HepG2 (cell line): ENCODE results near the gene RAB34. TPM values are rescaled to one million over a fixed set of nuclear protein-coding genes. Genes with fewer than 3 reads are reported as not detected.

ENCODE experiments used
- ATF2 ChIP-seq: sonication (generic); formaldehyde crosslinking; IDR thresholded peaks from 2 replicates; pipeline ENCODE4 v1.4.0; 2020; ENCODE audit warnings: missing genetic modification reagents
- ATF4 ChIP-seq, 2 experiments: fragments of 450-650 bp in 1 of 2; sonication (generic) in 1 of 2; formaldehyde crosslinking; IDR thresholded peaks; 2 replicates each; pipeline versions ENCODE4 v1.5.0 to v1.8.0; 2020 to 2022; ENCODE audit warnings: mild to moderate bottlenecking in 1 of 2, missing genetic modification reagents in 1 of 2
- CBX1 ChIP-seq: IDR thresholded peaks from one replicate; pipeline ENCODE4 v1.6.1; 2016; ENCODE audit warnings: antibody characterized with exemption, low read depth
- FUBP1 ChIP-seq: sonication (generic); formaldehyde crosslinking; IDR thresholded peaks from 2 replicates; pipeline ENCODE4 v1.5.1; 2020; ENCODE audit warnings: missing genetic modification reagents, mild to moderate bottlenecking, borderline replicate concordance
- HDAC2 ChIP-seq: sonication (generic); formaldehyde crosslinking; IDR thresholded peaks from 2 replicates; pipeline ENCODE4 v1.4.0; 2020; ENCODE audit warnings: missing genetic modification reagents
- HNRNPLL ChIP-seq: fragments of 200-400 bp; formaldehyde crosslinking; IDR thresholded peaks from 2 replicates; pipeline ENCODE4 v1.6.1; 2017; ENCODE audit warnings: mild to moderate bottlenecking, low read depth, low read length; ENCODE audit not compliant: poor library complexity, severe bottlenecking
- JARID2 ChIP-seq: sonication (generic); formaldehyde crosslinking; IDR thresholded peaks from 2 replicates; pipeline ENCODE4 v1.8.1; 2023; ENCODE audit warnings: missing genetic modification reagents, inconsistent platforms; ENCODE audit not compliant: insufficient replicate concordance
- JUND ChIP-seq: sonication (generic); formaldehyde crosslinking; IDR thresholded peaks from 2 replicates; pipeline ENCODE4 v1.8.0; 2022; ENCODE audit warnings: mild to moderate bottlenecking, missing genetic modification reagents
- KLF11 ChIP-seq: IDR thresholded peaks from 2 replicates; pipeline ENCODE4 v1.6.1; 2016; ENCODE audit warnings: missing compliant biosample characterization
- NFIB ChIP-seq: sonication (generic); formaldehyde crosslinking; IDR thresholded peaks from 2 replicates; pipeline ENCODE4 v1.9.0; 2021; ENCODE audit warnings: missing genetic modification reagents, mild to moderate bottlenecking, borderline replicate concordance
- NFIC ChIP-seq: IDR thresholded peaks from 2 replicates; pipeline ENCODE4 v1.6.1; 2012; ENCODE audit warnings: mild to moderate bottlenecking, low read length, inconsistent platforms
- PHF5A ChIP-seq: IDR thresholded peaks from one replicate; pipeline ENCODE4 v1.6.1; 2018; ENCODE audit warnings: low read depth, missing genetic modification reagents; ENCODE audit not compliant: unreplicated experiment
- RARG ChIP-seq: sonication (generic); formaldehyde crosslinking; IDR thresholded peaks from 2 replicates; pipeline ENCODE4 v1.4.0; 2020; ENCODE audit warnings: low read depth, mild to moderate bottlenecking, missing genetic modification reagents
- RBAK ChIP-seq: sonication (generic); formaldehyde crosslinking; IDR thresholded peaks from 2 replicates; pipeline ENCODE4 v1.5.1; 2020; ENCODE audit warnings: mild to moderate bottlenecking, missing genetic modification reagents
- RBFOX2 ChIP-seq: fragments of 200-400 bp; formaldehyde crosslinking; IDR thresholded peaks from 2 replicates; pipeline ENCODE4 v1.6.1; 2017; ENCODE audit warnings: low read depth, mild to moderate bottlenecking, low read length
- TRIM24 ChIP-seq: sonication (generic); formaldehyde crosslinking; IDR thresholded peaks from 2 replicates; pipeline ENCODE4 v1.8.0; 2022; ENCODE audit warnings: mild to moderate bottlenecking, missing genetic modification reagents
- YY1 ChIP-seq: IDR thresholded peaks from 2 replicates; pipeline ENCODE4 v1.6.1; 2011; ENCODE audit warnings: low read length, low read depth, moderate library complexity, mild to moderate bottlenecking; ENCODE audit not compliant: insufficient read depth, insufficient replicate concordance
- ZKSCAN1 ChIP-seq: fragments of 150-350 bp; IDR thresholded peaks from 2 replicates; pipeline ENCODE4 v1.6.1; 2014; ENCODE audit warnings: low read length
- ZNF430 ChIP-seq: sonication (generic); formaldehyde crosslinking; IDR thresholded peaks from 2 replicates; pipeline ENCODE4 v1.9.0; 2021; ENCODE audit warnings: mild to moderate bottlenecking, missing genetic modification reagents
- ZNF431 ChIP-seq: sonication (generic); formaldehyde crosslinking; IDR thresholded peaks from 2 replicates; pipeline ENCODE4 v1.9.0; 2022; ENCODE audit warnings: missing genetic modification reagents, low read depth, mild to moderate bottlenecking, borderline replicate concordance
- ZNF513 ChIP-seq: sonication (generic); formaldehyde crosslinking; conservative IDR thresholded peaks from 2 replicates; pipeline ENCODE4 v1.5.0; 2020; ENCODE audit warnings: missing genetic modification reagents
- ZNF891 ChIP-seq: sonication (generic); formaldehyde crosslinking; IDR thresholded peaks from 2 replicates; pipeline ENCODE4 v1.5.0; 2020; ENCODE audit warnings: mild to moderate bottlenecking, missing genetic modification reagents
- ZSCAN5A ChIP-seq: sonication (generic); formaldehyde crosslinking; IDR thresholded peaks from 2 replicates; pipeline ENCODE4 v1.8.0; 2022; ENCODE audit warnings: mild to moderate bottlenecking, missing genetic modification reagents, borderline replicate concordance
- polyA plus RNA-seq, 8 experiments: library from polyadenylated mRNA; depleted of rRNA in 3 of 8; stranded (reverse) in 7 of 8; unstranded in 1 of 8; fragments of >200 nt; fragmentation: Illumina TruSeq in 4 of 8; extraction: Trizol in 4 of 8; gene quantifications; 2 replicates each; pipeline versions ENCODE4 v1.2.1 to v1.2.3, GENCODE V29; 2011 to 2016; ENCODE audit warnings: low read depth in 4 of 8, missing spikeins in 1 of 8, mixed read lengths in 1 of 8; ENCODE audit not compliant: insufficient read depth in 1 of 8
- total RNA-seq, 5 experiments: library from RNA; depleted of rRNA; stranded (reverse); fragments of >200 nt; fragmentation: Illumina TruSeq; extraction: Trizol; gene quantifications; 2 replicates each; pipeline ENCODE4 v1.2.3, GENCODE V29; 2016; ENCODE audit warnings: low read depth in 1 of 5

RAB34 gene
- total and polyA plus RNA-seq, 2 of the 13 experiments (the other 11 are each of a cell fraction or from before 2014, with no cell fraction given) = 0.49 TPM; not detected in 1

GRCh38 chr17:28744972-28745785, 27.5 kb upstream of the RAB34 start (continued):
- no peak for TF ChIP-seq PHF5A (CRISPR knock-in tag)
- TF ChIP-seq RBAK (CRISPR knock-in tag) = no peak
- peak; percentile 56 for TF ChIP-seq HNRNPLL
- TF ChIP-seq KLF11 (CRISPR knock-in tag) = no peak; the same call in 1 of the 2 replicates
- no peak for TF ChIP-seq ZSCAN5A (CRISPR knock-in tag)
- TF ChIP-seq HDAC2 (CRISPR knock-in tag) = peak; percentile 68
- TF ChIP-seq ZNF891 (CRISPR knock-in tag) = 0 out of 2 replicates have a peak, but pooled peaks have one; percentile 23
- TF ChIP-seq ZNF431 = 0 out of 2 replicates have a peak, but pooled peaks have one; percentile 17
- TF ChIP-seq ATF4 (CRISPR knock-in tag; IDR thresholded peaks at IDR 0.05) = no peak
- no peak for TF ChIP-seq ZKSCAN1
- no peak for TF ChIP-seq YY1
- TF ChIP-seq ZNF430 (CRISPR knock-in tag) = no peak
- peak; percentile 77 for TF ChIP-seq RBFOX2
- TF ChIP-seq NFIC = no peak
- TF ChIP-seq ATF2 (CRISPR knock-in tag) = no peak; the same call in 1 of the 2 replicates
- TF ChIP-seq CBX1 = peak; percentile 36
- TF ChIP-seq NFIB = no peak
- no peak for TF ChIP-seq TRIM24
- no peak for TF ChIP-seq RARG (CRISPR knock-in tag)
- no peak for TF ChIP-seq ZNF513 (CRISPR knock-in tag)
- no peak for TF ChIP-seq JARID2 (CRISPR knock-in tag)
- no peak for TF ChIP-seq JUND (CRISPR knock-in tag)
- TF ChIP-seq FUBP1 (CRISPR knock-in tag) = no peak
